GM06990 (cell line): ENCODE measurements around the gene RPH3AL.

Source experiments
- DNase-seq: peaks from one replicate; pipeline ENCODE4 v3.0.0-alpha.2; 2011; ENCODE audit not compliant: insufficient read length; ENCODE audit errors: extremely low read depth
- H3K27me3 ChIP-seq: replicated peaks from 2 replicates; pipeline ENCODE4 v1.6.0; 2011; ENCODE audit warnings: low read length; ENCODE audit not compliant: control insufficient read depth, insufficient read depth
- H3K36me3 ChIP-seq: 2 replicates; pipeline ENCODE4 v1.5.1; 2011; ENCODE audit warnings: low read length; ENCODE audit not compliant: control insufficient read depth, insufficient read depth
- H3K4me3 ChIP-seq: replicated peaks from 2 replicates; pipeline ENCODE4 v1.5.1; 2011; ENCODE audit warnings: low read depth, mild to moderate bottlenecking, control low read depth, low read length
- CTCF ChIP-seq: IDR thresholded peaks from 2 replicates; pipeline ENCODE4 v1.5.1; 2011; ENCODE audit warnings: low read length, control low read depth, mild to moderate bottlenecking, inconsistent platforms; ENCODE audit not compliant: insufficient read depth, poor library complexity, severe bottlenecking

Gene RPH3AL

DNA sequence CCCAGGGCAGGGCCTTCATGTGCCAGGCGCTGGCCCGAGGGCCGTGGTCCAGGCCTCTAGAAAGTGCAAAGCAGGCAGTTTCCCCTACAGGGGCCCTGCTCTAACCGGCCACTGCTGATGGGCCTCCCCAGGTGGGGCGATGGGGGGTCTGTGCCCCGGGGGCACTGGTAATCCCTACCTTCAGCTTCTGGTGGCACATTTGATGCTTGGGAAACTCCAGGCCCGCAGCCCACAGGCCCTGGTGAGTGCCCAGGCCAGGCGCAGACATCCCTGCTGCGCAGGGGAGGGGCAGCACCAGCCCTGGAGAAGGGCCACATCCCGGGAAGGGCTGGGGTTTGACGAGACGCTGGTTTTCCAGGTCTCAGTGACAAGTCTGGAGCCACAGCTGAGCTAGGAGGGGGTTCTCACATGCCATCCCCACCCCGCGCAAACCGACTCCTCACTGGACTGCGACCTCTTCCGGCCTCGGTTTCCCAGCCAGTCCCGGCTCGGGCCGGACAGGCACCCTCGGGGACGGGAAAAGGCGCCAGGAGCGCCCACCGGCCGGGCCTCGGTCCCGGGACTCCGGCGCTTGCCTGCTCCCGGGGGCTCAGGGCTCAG is 172.7 kb downstream of the RPH3AL start:
- DNase-seq, result no peak
- Histone ChIP-seq H3K4me3 (no peak overlapping the region), H3K27me3 (peaks cover 5% of the 10 kb centered on the region), H3K36me3 (no peaks in the 10 kb centered on the region)
- TF ChIP-seq CTCF, result no peak

DNA sequence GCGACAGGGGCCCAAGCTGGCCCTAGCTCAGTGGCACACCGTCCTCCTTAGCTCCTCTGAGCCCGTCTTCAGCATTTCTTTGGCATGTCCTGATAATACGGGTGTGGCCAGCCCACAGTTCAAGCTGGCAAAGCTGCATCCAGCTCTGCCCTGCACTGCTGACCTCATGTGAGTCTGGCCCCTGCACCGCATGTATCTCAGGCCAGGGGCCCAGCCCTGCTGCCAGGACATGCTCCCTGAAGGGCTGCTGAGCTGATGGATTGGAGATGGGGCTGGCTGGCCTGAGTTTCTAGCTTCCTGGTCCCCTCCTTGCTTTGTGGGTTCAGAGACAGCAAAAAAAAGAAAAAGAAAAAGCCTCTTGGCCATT is 173.6 kb downstream of the RPH3AL start:
- no peak for TF ChIP-seq CTCF
- no peak for DNase-seq
- Histone ChIP-seq H3K27me3 (peaks cover 5% of the 10 kb centered on the region), H3K36me3 (no peaks in the 10 kb centered on the region), H3K4me3 (no peak overlapping the region)

GRCh38 chr17:178292-179065 is 174.1 kb downstream of the RPH3AL start:
- no peak for DNase-seq
- Histone ChIP-seq H3K36me3 (no peaks in the 10 kb centered on the region), H3K27me3 (peaks cover 5% of the 10 kb centered on the region), H3K4me3 (no peak overlapping the region)
- TF ChIP-seq CTCF, result no peak

DNA sequence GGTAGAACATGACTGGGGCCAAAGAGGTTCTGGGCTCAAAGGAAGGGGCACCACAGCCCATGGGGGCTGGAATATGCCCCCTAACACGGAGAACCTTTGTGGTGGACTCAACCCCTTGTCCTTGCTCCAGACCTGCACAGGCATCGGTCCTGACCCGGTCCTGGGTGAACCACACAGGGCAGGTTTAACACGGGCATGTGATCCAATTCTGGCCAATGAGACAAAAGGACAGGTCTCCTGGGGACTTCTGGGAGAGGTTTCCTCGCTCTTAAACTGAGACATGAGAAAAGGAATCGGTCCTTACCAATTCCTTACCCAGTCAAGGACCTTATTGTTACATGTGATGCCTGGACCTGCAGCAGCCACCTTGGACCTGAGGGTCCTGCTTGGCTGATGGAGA is 174.8 kb downstream of the RPH3AL start:
- no peak for TF ChIP-seq CTCF
- no peak for DNase-seq
- Histone ChIP-seq H3K4me3 (no peak overlapping the region), H3K36me3 (no peaks in the 10 kb centered on the region), H3K27me3 (peaks cover 5% of the 10 kb centered on the region)

- no peak overlapping the region for H3K4me3 ChIP-seq
- H3K36me3 ChIP-seq, result no peaks in the 10 kb centered on the region
- TF ChIP-seq CTCF, result no peak
- DNase-seq, result no peak
- H3K27me3 ChIP-seq, result peaks cover 5% of the 10 kb centered on the region
These were observed 175.5 kb downstream of the RPH3AL start for GRCh38 chr17:177155-177554.
